NCI-H774 (cell line): ENCODE measurements around the gene CYP2U1.

Source experiments
- DNase-seq: peaks from one replicate; lab custom pipeline; 2025; lab: John Stamatoyannopoulos, UW

Gene CYP2U1

DNA sequence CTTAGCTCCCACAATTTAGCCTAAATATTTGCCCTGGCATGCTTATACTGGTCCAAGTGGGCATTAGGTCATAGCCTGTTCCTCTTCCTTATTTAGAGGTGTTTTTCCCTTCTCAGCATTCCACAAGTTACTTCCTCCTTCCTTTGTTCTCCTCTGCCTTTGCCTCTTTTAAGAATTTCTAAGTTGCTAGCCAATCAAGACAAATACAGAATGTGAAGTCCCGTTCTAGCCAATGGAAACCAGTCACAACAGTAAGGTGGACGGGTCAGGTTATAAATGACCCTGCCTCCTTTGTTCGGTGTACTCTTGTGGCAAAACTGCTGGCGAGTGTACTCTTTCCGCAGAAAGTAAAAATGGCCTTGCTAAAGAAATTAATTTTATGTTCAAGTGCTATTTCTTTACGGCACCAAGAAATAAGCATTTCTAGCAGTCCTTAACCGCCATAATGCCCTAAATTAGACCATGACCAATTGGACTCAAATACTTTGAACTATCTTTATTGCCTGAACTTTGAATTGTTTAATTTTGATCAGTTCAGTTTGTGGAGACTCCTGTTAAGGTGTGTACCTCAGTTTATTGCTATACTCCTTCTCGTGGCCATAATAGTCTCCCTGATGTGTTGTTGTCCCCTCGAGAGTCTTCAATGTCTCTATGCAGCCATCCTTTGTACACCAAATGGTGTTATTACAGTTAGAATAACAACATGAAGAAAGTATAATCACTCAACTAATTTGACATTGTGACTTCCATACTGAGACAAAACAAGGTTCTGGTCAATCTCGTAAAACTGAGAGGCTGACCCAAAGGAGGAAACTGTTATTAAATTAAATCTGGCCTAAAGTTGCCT lies 56.8 kb downstream of the CYP2U1 start:
- DNase-seq = no peak

DNA sequence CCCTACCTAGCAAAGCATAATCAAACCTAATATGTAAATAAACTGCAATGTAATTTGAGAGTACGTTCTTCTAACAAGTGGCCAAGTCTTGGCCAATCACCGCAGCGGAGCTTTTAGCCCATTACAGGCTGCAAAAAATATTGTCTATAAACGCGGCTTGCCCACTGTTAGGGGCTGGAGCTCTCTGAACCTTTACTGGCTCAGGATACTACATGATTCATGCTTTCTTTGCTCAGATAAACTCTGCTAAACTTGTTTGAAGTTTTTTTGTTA lies 57.4 kb downstream of the CYP2U1 start:
- DNase-seq = no peak

DNA sequence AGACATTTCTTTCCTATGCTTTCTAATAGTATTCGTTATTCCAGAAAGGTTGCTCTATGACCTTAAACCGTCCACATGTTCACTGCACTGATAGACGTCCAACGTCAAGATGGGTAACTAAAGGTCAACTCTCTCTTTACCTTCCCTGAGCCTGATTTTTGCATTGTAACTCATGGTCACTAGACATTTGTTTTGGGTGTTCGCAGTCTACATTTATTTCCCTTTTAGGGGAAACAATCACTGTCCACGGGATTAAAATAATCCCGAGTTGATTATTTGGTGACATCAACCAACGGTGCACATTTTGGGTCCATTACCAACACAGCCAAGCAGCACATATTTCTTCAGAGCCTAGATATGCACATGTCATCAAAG lies 57.8 kb downstream of the CYP2U1 start:
- no peak for DNase-seq

DNA sequence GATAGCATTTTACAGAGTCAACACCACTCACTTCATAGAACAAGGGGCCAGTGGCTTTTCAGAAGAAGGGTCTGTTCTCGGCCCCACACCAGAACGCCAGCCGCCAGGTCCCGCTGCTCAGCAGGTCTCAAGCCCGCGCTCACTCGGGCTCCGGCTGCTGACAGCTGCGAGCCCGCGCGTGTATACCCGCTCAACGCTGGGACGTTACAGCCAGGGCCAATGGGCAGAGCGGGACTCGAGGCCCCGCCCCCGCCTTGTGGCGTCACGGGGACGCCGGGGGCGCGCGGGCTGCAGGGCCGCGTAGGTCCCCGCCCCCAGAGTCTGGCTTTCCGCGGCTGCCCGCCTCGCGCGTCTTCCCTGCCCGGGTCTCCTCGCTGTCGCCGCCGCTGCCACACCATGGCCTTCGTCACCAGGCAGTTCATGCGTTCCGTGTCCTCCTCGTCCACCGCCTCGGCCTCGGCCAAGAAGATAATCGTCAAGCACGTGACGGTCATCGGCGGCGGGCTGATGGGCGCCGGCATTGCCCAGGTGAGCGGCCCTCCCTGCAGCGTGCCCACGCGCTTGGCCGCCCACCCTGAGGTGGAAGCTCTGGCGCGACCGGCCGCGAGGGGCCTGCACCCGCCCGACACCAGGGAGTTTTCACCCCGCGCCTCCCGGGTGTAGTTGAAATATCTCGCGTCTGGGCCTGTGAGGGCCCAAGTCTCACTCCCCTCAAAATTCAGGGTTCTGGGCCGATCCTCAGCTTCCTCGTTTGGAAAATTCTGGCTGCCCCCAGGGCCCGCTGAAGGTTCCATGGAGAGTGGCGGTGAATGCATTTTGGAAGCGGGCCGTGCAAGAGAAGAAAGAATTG lies 58.4 kb downstream of the CYP2U1 start, which contains the start of gene HADH:
TSS of gene HADH (plus strand) at position 353 of the 850 bp plus-strand sequence. CDS start at position 397, 44 bp downstream.
- DNase-seq = peak; percentile 75

DNA sequence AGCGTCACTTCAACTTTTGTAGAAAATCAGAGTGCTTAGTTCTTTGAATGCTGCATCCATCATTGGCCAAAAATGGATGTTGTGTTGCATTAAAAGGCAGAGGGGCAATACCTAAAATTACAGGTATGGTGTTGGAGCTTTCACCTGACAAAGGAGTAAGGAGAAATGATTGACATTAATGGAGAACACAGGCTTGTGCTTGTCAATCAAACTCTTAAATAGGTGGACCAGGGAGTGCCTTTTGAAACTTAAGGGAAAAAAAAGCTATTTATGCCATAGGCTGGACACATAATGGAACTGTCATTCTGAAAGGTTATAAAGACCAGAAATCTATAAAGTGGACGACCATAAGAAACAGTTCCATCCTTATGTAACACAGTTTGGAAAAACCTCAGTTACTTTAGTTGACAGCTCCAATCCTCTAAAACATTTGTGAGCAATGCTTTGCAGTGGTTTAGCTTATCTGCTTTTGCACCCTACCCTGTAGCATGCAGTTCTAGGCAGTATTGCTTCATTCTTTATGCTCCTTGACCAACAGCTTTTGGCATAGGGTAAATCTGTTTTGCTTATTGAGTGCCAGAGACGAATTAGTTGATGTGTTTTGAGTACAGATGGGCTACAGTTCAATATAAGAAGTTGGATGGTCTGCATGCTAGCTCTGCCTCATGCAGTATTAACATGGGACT lies 60.7 kb downstream of the CYP2U1 start:
- no peak for DNase-seq

DNA sequence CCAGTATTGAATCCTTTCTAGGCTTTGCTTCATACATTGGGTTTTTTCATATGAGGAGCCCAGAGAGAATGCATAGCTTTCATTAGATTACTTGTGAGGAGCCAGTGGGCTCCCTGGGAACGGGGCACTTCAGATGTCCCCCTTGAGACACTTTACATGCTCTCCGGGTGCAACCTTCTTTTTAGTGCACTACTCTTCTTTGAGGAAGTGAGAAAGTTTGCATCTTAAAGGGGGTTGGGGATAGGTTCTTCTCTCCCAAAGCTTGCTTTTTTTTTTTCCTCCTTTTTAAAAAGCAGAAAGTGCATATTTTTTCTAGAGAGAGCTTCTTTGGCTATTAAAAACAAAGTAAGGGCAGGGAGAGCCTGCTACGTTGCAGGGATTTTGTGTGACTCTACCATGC lies 62.6 kb downstream of the CYP2U1 start:
- DNase-seq = no peak

DNA sequence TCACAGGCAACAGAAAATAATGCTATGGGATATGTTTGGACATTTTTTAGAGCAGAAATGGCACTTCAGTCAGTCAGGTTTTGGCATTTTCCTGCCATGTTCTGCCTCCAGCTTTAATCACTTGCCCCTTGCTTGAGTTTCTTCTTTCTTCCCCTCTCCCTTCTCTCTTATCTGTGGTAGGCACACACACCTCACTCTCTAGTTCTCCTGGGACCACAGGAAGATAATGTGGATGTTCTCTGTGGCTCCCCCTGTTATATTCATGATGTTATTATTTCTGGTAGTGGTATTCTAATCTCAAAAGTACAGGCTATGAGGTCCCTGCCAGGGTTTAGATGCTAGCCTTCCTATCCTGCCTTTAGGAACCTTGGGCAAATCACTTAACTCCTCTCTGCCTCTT lies 63.5 kb downstream of the CYP2U1 start:
- no peak for DNase-seq

DNA sequence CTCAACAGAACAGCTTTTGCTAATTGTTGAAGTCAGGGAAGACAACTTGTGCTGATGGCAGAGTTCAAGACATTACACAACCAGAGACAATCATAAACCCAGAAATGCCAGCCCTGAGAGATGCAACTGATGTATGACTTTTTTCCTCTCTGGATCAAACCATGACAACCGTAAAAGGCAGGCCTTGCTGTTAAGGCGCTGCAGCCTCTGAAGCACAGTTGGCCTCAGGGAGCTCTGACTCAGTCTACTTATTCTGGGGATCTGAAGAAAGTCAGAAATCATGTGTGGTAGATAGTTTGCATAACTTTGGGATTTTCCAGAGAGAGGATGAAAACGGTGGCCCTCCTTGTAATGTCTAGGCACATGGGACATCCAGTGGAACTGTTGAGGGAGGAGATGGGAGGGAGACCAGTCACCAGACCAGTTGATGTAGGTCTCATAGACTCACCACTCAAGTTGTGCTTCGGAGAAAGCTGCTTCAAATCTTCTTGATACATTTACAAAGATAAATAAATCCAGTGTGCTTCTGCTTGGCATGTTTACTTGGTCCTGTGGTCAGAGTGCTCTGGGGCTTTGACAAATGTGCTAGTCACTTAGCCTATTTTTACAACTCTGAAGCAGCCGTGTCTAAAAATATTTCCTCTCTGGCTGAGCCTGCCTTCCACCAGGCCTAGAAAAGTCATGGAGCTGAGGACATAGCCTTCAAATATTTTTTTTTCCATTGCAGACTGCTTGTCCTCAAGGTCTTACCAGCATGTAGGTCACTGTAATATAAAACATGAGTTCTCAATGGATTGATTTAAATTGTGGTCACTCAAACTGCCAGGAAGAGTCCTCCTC lies 65.8 kb downstream of the CYP2U1 start:
- DNase-seq = no peak

DNA sequence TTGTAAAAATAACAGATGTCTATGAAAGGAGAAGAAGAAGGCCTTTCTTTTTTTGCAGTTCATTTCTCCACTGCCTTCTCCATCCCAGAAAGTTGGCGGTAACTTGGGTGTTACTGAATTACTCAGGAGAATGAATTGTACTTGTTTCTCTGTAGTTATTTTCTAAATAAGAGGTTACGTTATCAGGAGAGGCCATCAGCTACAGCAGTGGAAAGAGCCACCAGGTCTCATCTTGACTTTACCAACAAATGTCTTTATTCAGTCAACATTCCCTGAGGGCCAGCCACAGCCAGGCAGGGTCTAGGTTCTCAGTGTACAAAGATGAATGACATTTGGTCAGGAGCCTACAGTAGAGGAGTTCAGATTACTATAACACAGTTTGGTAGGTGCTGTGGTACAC lies 66.4 kb downstream of the CYP2U1 start:
- DNase-seq = no peak

DNA sequence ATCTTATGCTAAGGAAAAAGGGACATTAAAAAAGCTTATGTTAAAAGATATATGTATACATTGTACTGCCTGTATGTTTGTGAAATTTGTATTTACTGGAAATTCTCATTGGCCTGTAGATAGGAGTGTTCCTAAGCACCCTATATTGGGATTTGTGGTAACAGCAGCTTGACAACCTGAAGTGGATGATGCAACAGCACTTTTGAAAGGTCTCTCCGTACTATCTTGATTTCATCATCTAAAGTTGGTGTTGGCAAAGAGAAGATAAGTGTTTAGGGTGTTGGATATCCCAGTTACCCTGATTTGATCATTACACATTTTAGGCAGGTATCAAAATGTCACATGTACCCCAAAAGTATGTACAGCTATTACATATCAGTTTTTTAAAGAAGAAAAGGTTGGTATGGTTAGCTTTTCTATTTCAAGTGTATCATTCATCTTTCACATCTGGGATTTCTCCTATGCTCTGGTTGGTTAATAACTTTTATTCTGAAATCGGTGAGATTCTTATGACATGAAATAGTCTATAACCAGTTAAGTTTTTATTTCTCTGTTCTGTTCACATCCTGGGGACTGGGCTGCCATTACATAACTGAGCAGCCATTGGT lies 68.7 kb downstream of the CYP2U1 start:
- DNase-seq = no peak

DNA sequence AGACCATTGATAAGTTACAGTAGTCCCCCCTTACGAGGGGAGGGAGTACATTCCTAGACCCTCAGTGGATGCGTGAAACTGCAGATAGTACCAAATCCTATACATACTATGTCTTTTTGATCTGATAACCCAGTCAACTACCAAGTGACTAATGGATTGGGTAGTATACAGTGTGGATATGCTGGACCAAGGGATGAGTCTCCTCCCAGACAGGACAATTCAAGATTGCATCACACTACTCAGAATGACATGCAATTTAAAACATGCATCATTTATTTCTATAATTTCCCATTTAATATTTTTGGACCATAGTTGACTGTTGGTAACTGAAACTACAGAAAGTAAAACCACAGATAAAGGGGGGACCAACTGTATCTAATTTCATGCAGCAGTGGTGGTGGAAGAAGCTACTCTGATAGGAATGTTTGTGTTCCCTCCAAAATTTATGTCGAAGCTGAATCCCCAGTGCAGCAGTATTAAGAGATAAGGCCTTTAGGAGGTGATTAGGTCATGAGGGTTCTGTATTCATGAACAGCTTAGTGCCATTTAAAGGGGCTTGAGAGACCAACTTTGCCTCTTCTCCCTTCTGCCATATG lies 70.3 kb downstream of the CYP2U1 start:
- DNase-seq = no peak
